K562 (cell line): Measurements from ENCODE around the gene ZPR1. TPM values are rescaled to one million over a fixed set of nuclear protein-coding genes. Genes with fewer than 3 reads are reported as not detected.

Experiments
- ATF2 ChIP-seq: sonication (generic); formaldehyde crosslinking; IDR thresholded peaks from 2 replicates; pipeline ENCODE4 v1.8.1; 2022; ENCODE audit warnings: missing genetic modification reagents
- HNRNPH1 ChIP-seq: fragments of 200-400 bp; formaldehyde crosslinking; optimal IDR thresholded peaks from 2 replicates; pipeline ENCODE3; 2017; ENCODE audit warnings: low read depth, mild to moderate bottlenecking, low read length, moderate library complexity
- MCM3 ChIP-seq: fragments of 450-650 bp; IDR thresholded peaks from 2 replicates; pipeline ENCODE4 v1.6.1; 2016
- MCM7 ChIP-seq, 2 experiments: fragments of 450-650 bp; IDR thresholded peaks; 2 replicates each; pipeline ENCODE4 v1.6.1; 2016 to 2018
- MEF2D ChIP-seq: conservative IDR thresholded peaks from 2 replicates; pipeline ENCODE4 v1.6.1; 2016; ENCODE audit warnings: low read depth, missing genetic modification characterization, missing compliant biosample characterization
- NBN ChIP-seq: fragments of 450-650 bp; IDR thresholded peaks from 2 replicates; pipeline ENCODE4 v1.6.1; 2016; ENCODE audit warnings: low read depth, mild to moderate bottlenecking
- NCOA6 ChIP-seq: fragments of 450-650 bp; IDR thresholded peaks from 2 replicates; pipeline ENCODE4 v1.6.1; 2017; ENCODE audit warnings: mild to moderate bottlenecking
- PRDM10 ChIP-seq: fragments of 450-650 bp; IDR thresholded peaks from 2 replicates; pipeline ENCODE4 v1.6.1; 2018; ENCODE audit not compliant: partially characterized antibody
- RAD21 ChIP-seq, 2 experiments: fragments of 250-450 bp in 1 of 2; fragments of 450-650 bp in 1 of 2; sonication (Bioruptor Pico) in 1 of 2; formaldehyde crosslinking in 1 of 2; IDR thresholded peaks in 1 of 2; conservative IDR thresholded peaks in 1 of 2; 2 replicates each; pipeline versions ENCODE4 v1.4.0 to v1.8.0; 2020 to 2022; ENCODE audit warnings: mild to moderate bottlenecking in 2 of 2, moderate library complexity in 1 of 2
- SREBF2 ChIP-seq: sonication (generic); formaldehyde crosslinking; IDR thresholded peaks from 2 replicates; pipeline ENCODE4 v1.4.0; 2020; ENCODE audit warnings: mild to moderate bottlenecking, missing genetic modification reagents
- TAF15 ChIP-seq: fragments of 200-400 bp; formaldehyde crosslinking; IDR thresholded peaks from 2 replicates; pipeline ENCODE4 v1.6.1; 2017; ENCODE audit warnings: mild to moderate bottlenecking, low read depth, low read length, moderate library complexity
- ZBTB7A ChIP-seq: IDR thresholded peaks from 2 replicates; pipeline ENCODE4 v1.6.1; 2011; ENCODE audit warnings: low read depth, mild to moderate bottlenecking, low read length, moderate library complexity, borderline replicate concordance; ENCODE audit not compliant: control insufficient read depth
- ZFP36 ChIP-seq: fragments of 150-350 bp; IDR thresholded peaks from 2 replicates; pipeline ENCODE4 v1.6.1; 2018; ENCODE audit warnings: low read length, low read depth; ENCODE audit not compliant: partially characterized antibody
- ZNF551 ChIP-seq: fragments of 250-450 bp; sonication (Bioruptor Pico); IDR thresholded peaks from 2 replicates; pipeline ENCODE4 v1.5.0; 2021; ENCODE audit warnings: mild to moderate bottlenecking, moderate library complexity
- ZNF589 ChIP-seq: fragments of 200-800 bp; sonication (Bioruptor generic); IDR thresholded peaks from 2 replicates; pipeline ENCODE4 v1.6.1; 2016; ENCODE audit warnings: low read depth, missing genetic modification characterization, missing compliant biosample characterization
- ZNF764 ChIP-seq: fragments of 250-450 bp; sonication (Bioruptor Pico); IDR thresholded peaks from 2 replicates; pipeline ENCODE4 v1.4.0; 2020; ENCODE audit warnings: low read depth, mild to moderate bottlenecking, moderate library complexity
- polyA plus RNA-seq, 8 experiments: library from polyadenylated mRNA; depleted of rRNA in 4 of 8; stranded (reverse) in 5 of 8; unstranded in 3 of 8; fragments of >200 nt; fragmentation: Nextera tagmentation in 2 of 8; fragmentation: Illumina TruSeq in 1 of 8; extraction: Ambion mirVana in 2 of 8; extraction: Trizol in 1 of 8; gene quantifications; 2 replicates each; pipeline versions ENCODE4 v1.2.1 to v1.2.3, GENCODE V29; 2011 to 2014; ENCODE audit warnings: inconsistent platforms in 1 of 8, missing spikeins in 1 of 8
- total RNA-seq, 7 experiments: library from RNA; depleted of rRNA in 6 of 7; stranded (reverse); fragments of >200 nt in 6 of 7; fragmentation: Illumina TruSeq in 2 of 7; extraction: Trizol in 2 of 7; gene quantifications; 2 replicates each; pipeline versions ENCODE4 v1.2.1 to v1.2.3, GENCODE V29; 2011 to 2021; ENCODE audit warnings: low replicate concordance in 1 of 7
- TF ChIP-seq, protein P1 (sequence below): fragments of 250-450 bp; sonication (Bioruptor Pico); IDR thresholded peaks from 2 replicates; pipeline ENCODE4 v1.8.0; 2021; ENCODE audit warnings: borderline replicate concordance, mild to moderate bottlenecking, moderate library complexity; ENCODE audit not compliant: poor library complexity, severe bottlenecking
- TF ChIP-seq, protein P2 (sequence below): sonication (generic); formaldehyde crosslinking; IDR thresholded peaks from 2 replicates; pipeline ENCODE4 v1.8.0; 2022; ENCODE audit warnings: mild to moderate bottlenecking, missing genetic modification reagents
- TF ChIP-seq, protein P3 (sequence below), 2 experiments: fragments of 450-650 bp in 1 of 2; sonication (generic) in 1 of 2; formaldehyde crosslinking in 1 of 2; IDR thresholded peaks in 1 of 2; conservative IDR thresholded peaks in 1 of 2; 2 replicates each; pipeline versions ENCODE4 v1.6.1 to v1.8.1; 2016 to 2023; ENCODE audit warnings: mild to moderate bottlenecking in 2 of 2, moderate library complexity in 2 of 2, inconsistent platforms in 1 of 2, missing genetic modification reagents in 1 of 2

Gene ZPR1
- total and polyA plus RNA-seq, 9 of the 15 experiments (the other 6 are each of a cell fraction or from before 2014, with no cell fraction given) = 13.0 to 120 (median 83.8) TPM

GRCh38 chr11:116772443-116773202, 15.2 kb downstream of the ZPR1 start, which contains the start of gene BUD13 (continued):
- TF ChIP-seq ATF2 (CRISPR knock-in tag) (no peak), MCM7 (IDR thresholded peaks at IDR 0.05) (no peak), ZNF764 (CRISPR knock-in tag) (no peak), MCM3 (no peak), ZNF589 (CRISPR knock-in tag) (no peak), ZFP36 (no peak), SREBF2 (CRISPR knock-in tag) (no peak), NBN (peak; percentile 63; the same call in 1 of the 2 replicates), RAD21 (CRISPR knock-in tag; conservative IDR thresholded peaks at IDR 0.05 in 1 of 2, IDR thresholded peaks at IDR 0.05 in 1 of 2) (no peak), TAF15 (no peak), MEF2D (tag) (no peak), ZBTB7A (peak; percentile 58; the same call in 1 of the 2 replicates), PRDM10 (peak; percentile 97), ZNF551 (no peak), HNRNPH1 (no peak), NCOA6 (no peak)
- TF ChIP-seq, protein P1, sequence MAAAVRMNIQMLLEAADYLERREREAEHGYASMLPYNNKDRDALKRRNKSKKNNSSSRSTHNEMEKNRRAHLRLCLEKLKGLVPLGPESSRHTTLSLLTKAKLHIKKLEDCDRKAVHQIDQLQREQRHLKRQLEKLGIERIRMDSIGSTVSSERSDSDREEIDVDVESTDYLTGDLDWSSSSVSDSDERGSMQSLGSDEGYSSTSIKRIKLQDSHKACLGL (CRISPR knock-in tag) = no peak
- TF ChIP-seq, protein P2, sequence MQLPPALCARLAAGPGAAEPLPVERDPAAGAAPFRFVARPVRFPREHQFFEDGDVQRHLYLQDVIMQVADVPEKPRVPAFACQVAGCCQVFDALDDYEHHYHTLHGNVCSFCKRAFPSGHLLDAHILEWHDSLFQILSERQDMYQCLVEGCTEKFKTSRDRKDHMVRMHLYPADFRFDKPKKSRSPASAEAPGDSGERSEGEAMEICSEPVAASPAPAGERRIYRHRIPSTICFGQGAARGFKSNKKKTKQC (CRISPR knock-in tag) = peak; percentile 78; the same call in 1 of the 2 replicates
- TF ChIP-seq, protein P3, sequence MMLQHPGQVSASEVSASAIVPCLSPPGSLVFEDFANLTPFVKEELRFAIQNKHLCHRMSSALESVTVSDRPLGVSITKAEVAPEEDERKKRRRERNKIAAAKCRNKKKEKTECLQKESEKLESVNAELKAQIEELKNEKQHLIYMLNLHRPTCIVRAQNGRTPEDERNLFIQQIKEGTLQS (IDR thresholded peaks at IDR 0.05) = no peak
- TF ChIP-seq, protein P3 (CRISPR knock-in tag; conservative IDR thresholded peaks at IDR 0.05) = 0 out of 2 replicates have a peak, but pooled peaks have one; percentile 30
